Measurements from ENCODE around the gene ATG9B. TPM values are rescaled to one million over a fixed set of nuclear protein-coding genes. Genes with fewer than 3 reads are reported as not detected.

Gene ATG9B
- total and polyA plus RNA-seq, 9 of the 15 experiments (the other 6 are each of a cell fraction or from before 2014, with no cell fraction given): 0.29 to 8.0 (median 2.1) TPM

DNA sequence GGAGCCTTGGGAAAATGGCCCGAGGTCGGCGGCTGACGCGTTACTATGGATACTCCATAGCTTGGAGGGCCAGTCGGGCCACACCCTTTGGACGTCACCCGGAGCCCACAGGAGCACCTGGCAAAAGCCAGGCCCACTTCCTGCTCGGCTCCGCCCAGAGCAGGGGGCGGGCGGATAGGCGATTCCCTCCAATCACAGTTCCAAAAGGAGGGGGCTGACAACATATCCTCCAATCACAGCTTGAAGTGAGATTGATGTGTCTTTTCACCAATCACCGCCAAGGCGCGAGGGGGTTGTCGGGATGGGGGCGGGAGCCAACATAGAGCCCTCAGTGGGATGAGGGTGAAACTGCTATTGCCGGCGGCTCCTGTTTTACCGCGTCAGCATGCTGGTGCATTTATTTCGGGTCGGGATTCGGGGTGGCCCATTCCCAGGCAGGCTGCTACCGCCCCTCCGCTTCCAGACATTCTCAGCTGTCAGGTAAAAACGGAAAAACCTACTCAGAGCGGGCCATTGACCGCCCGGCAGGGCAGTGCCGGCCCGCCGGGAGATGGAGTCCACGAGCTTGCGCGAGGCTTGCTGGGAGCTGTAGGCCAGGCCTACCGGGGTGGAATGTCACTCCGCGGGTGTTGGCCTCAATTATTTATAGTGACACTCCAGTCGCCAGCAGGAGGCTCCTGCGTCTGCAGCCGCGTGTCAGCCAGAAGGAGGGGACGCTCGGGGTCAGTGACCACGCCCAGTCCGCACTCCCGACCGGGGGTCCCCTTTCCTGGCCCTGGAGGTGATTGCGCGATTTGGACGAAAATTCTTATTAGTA is 4.0 kb upstream of the ATG9B start, which contains the start of gene ABCB8 (continued):
- no peak for TF ChIP-seq NCOA6 (IDR thresholded peaks at IDR 0.05)
- TF ChIP-seq KDM1A (IDR thresholded peaks at IDR 0.05): no peak
- no peak for TF ChIP-seq SIRT6 (IDR thresholded peaks at IDR 0.05; ENCODE audit: low read depth, low read length)
- no peak for TF ChIP-seq XRCC3 (IDR thresholded peaks at IDR 0.05)
- no peak for TF ChIP-seq CHD4 (IDR thresholded peaks at IDR 0.05; ENCODE audit: insufficient read depth, insufficient replicate concordance, low read depth, low read length, poor library complexity, severe bottlenecking)
- peak; percentile 99 for TF ChIP-seq NEUROD1 (IDR thresholded peaks at IDR 0.05; ENCODE audit: borderline replicate concordance, low read depth, low read length, partially characterized antibody)
- TF ChIP-seq HNRNPH1 (optimal IDR thresholded peaks at IDR 0.05; ENCODE audit: low read depth, low read length): no peak
- no peak for TF ChIP-seq SMARCC2 (IDR thresholded peaks at IDR 0.05; ENCODE audit: low read depth)
- TF ChIP-seq, protein P1, sequence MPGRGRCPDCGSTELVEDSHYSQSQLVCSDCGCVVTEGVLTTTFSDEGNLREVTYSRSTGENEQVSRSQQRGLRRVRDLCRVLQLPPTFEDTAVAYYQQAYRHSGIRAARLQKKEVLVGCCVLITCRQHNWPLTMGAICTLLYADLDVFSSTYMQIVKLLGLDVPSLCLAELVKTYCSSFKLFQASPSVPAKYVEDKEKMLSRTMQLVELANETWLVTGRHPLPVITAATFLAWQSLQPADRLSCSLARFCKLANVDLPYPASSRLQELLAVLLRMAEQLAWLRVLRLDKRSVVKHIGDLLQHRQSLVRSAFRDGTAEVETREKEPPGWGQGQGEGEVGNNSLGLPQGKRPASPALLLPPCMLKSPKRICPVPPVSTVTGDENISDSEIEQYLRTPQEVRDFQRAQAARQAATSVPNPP (IDR thresholded peaks at IDR 0.05; ENCODE audit: borderline replicate concordance, insufficient read depth, insufficient read length): no peak
- TF ChIP-seq BRCA1 (IDR thresholded peaks at IDR 0.05): no peak
- TF ChIP-seq BRCA1 (CRISPR knock-in tag; IDR thresholded peaks at IDR 0.05): no peak
- no peak for TF ChIP-seq ZNF551 (CRISPR knock-in tag; IDR thresholded peaks at IDR 0.05)
- peak; percentile 84 for TF ChIP-seq GABPB1 (CRISPR knock-in tag; IDR thresholded peaks at IDR 0.05)
- TF ChIP-seq CREM (IDR thresholded peaks at IDR 0.05; ENCODE audit: low read depth): peak; percentile 91
- TF ChIP-seq KAT8 (IDR thresholded peaks at IDR 0.05; ENCODE audit: low read depth): no peak
- no peak for TF ChIP-seq ZNF274 (IDR thresholded peaks at IDR 0.05; ENCODE audit: borderline replicate concordance, low read depth, low read length)
- peak; percentile 75; the same call in 1 of the 2 replicates for TF ChIP-seq SPI1 (IDR thresholded peaks at IDR 0.05; ENCODE audit: borderline replicate concordance, low read depth, low read length)
- 0 out of 2 replicates have a peak, but pooled peaks have one; percentile 51 for TF ChIP-seq RBM14 (IDR thresholded peaks at IDR 0.05; ENCODE audit: borderline replicate concordance, insufficient read depth, low read depth, low read length)
- TF ChIP-seq MCM5 (IDR thresholded peaks at IDR 0.05; ENCODE audit: low read depth): no peak
- TF ChIP-seq ZBTB17 (CRISPR knock-in tag; IDR thresholded peaks at IDR 0.05): peak; percentile 48
- TF ChIP-seq RAD21 (CRISPR knock-in tag; conservative IDR thresholded peaks at IDR 0.05 in 1 of 2, IDR thresholded peaks at IDR 0.05 in 1 of 2): peak; percentile 85 to 89
- no peak; the same call in 1 of the 2 replicates for TF ChIP-seq ZNF764 (CRISPR knock-in tag; IDR thresholded peaks at IDR 0.05; ENCODE audit: low read depth)
- TF ChIP-seq, protein P2, sequence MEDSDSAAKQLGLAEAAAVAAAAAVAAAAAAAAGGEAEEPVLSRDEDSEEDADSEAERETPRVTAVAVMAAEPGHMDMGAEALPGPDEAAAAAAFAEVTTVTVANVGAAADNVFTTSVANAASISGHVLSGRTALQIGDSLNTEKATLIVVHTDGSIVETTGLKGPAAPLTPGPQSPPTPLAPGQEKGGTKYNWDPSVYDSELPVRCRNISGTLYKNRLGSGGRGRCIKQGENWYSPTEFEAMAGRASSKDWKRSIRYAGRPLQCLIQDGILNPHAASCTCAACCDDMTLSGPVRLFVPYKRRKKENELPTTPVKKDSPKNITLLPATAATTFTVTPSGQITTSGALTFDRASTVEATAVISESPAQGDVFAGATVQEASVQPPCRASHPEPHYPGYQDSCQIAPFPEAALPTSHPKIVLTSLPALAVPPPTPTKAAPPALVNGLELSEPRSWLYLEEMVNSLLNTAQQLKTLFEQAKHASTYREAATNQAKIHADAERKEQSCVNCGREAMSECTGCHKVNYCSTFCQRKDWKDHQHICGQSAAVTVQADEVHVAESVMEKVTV (CRISPR knock-in tag; IDR thresholded peaks at IDR 0.05): peak; percentile 78; the same call in 1 of the 2 replicates
- peak; percentile 96 for TF ChIP-seq ZNF197 (CRISPR knock-in tag; IDR thresholded peaks at IDR 0.05; ENCODE audit: low read depth)
- TF ChIP-seq HDGF (IDR thresholded peaks at IDR 0.05): no peak
- TF ChIP-seq, protein P3, sequence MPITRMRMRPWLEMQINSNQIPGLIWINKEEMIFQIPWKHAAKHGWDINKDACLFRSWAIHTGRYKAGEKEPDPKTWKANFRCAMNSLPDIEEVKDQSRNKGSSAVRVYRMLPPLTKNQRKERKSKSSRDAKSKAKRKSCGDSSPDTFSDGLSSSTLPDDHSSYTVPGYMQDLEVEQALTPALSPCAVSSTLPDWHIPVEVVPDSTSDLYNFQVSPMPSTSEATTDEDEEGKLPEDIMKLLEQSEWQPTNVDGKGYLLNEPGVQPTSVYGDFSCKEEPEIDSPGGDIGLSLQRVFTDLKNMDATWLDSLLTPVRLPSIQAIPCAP (CRISPR knock-in tag; IDR thresholded peaks at IDR 0.05; ENCODE audit: borderline replicate concordance): no peak
- TF ChIP-seq ZNF324 (CRISPR knock-in tag; IDR thresholded peaks at IDR 0.05): no peak
